Activated CD8-positive, alpha-beta T cell treated with anti-CD3 and anti-CD28 coated beads, Interleukin-2, amount 10 ng/mL, durations not matched to agents 7 days and 5 days (primary cell): ENCODE measurements around the gene UNC13D. TPM values are rescaled to one million over a fixed set of nuclear protein-coding genes. Genes with fewer than 3 reads are reported as not detected.
"Not testable (repeated sequence)": the region's sequence is repeated elsewhere in the genome, so short reads cannot be mapped to it uniquely, and the experiment has no call there.

Experiments
- ATAC-seq: fragments of 150-1000 bp; cut with Tn5 transposase; one replicate; pipeline ENCODE4 v1.10.0; 2021; ENCODE audit warnings: moderate library complexity
- CTCF ChIA-PET: fragments of 350-600 bp; sonication (Branson Sonifier 250); formaldehyde crosslinking; loops from one replicate; lab custom pipeline; 2021; ENCODE audit warnings: antibody characterized with exemption; lab: Charles Lee
- POLR2A ChIA-PET: fragments of 350-600 bp; sonication (Branson Sonifier 250); formaldehyde crosslinking; loops from one replicate; lab custom pipeline; 2021; ENCODE audit warnings: antibody characterized with exemption; lab: Charles Lee
- DNase-seq: peaks from one replicate; pipeline ENCODE4 v3.0.0-alpha.2; 2020
- H3K27ac Mint-ChIP-seq: one replicate; pipeline ENCODE4 v1.8.0; 2021; ENCODE audit warnings: mild to moderate bottlenecking, mixed read lengths
- H3K27me3 Mint-ChIP-seq: one replicate; pipeline ENCODE4 v1.8.0; 2021; ENCODE audit warnings: low read depth, mixed read lengths
- H3K36me3 Mint-ChIP-seq: one replicate; pipeline ENCODE4 v1.8.0; 2021; ENCODE audit warnings: low read depth, mixed read lengths
- H3K4me1 Mint-ChIP-seq: one replicate; pipeline ENCODE4 v1.8.0; 2021; ENCODE audit warnings: low read depth, mixed read lengths
- H3K4me3 Mint-ChIP-seq: one replicate; pipeline ENCODE4 v1.8.0; 2021; ENCODE audit warnings: mild to moderate bottlenecking, mixed read lengths
- H3K9me3 Mint-ChIP-seq: one replicate; pipeline ENCODE4 v1.8.0; 2022; ENCODE audit warnings: mixed read lengths; ENCODE audit not compliant: insufficient read depth
- microRNA-seq: library from miRNA; unstranded; fragments of <30 nt; microRNA quantifications from one replicate; pipeline ENCODE4 v1.2.0, GENCODE V29; 2022
- total RNA-seq, 2 experiments: library from RNA; stranded (reverse); gene quantifications; one replicate each; pipeline ENCODE4 v1.2.3, GENCODE V29; 2021

The UNC13D gene
- total RNA-seq, 2 experiments from 2014 or later = 234 to 249 TPM

DNA sequence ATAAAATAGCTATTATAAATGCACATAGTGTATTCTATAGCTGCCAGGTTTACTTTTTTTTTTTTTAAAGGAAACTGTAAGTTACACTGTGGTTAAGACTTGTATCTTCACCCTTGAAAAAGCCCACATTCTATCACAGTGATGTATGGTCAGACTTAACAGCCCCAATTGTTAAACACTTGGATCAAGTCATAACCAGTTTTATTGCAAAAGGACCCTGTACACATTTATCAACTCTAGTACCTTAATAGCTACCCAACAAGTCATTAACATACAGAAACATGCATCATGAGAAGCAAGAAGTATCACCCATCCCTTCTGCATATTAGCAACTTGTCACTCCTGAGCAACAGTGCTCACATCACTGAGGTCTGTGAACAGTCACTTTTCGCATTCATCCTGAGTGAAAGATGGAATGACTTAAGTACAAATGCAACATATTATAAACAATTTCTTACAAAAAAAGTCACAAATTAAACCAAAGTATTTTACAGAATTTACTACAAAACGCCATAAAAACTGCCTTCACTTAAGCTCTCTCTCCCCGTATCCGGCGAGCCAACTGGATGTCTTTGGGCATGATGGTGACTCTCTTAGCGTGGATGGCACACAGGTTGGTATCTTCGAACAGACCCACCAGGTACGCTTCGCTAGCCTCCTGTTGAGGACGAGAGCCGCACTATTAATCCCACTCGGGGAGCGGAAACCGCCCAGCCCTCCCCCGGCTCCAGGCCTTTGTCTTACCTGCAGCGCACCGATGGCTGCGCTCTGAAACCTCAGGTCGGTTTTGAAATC is 65.9 kb downstream of the UNC13D start:
- ChIA-PET POLR2A (interaction anchor here (0.6 to 9.4 kb wide), 12 partner anchors 12 to 352 kb away, joined by 3 to 205 read pairs (median 6); partner anchors contain the start of genes GALK1, RECQL5, SAP30BP and UNK), CTCF (interaction anchor here (1.2 to 5.1 kb wide), 4 partner anchors 14 to 50 kb away, joined by 4 to 35 read pairs (median 13); partner anchors contain the start of gene GALK1)
- not testable (repeated sequence) for DNase-seq, H3K27me3 Mint-ChIP-seq, H3K9me3 Mint-ChIP-seq, ATAC-seq
- Mint-ChIP-seq H3K27ac (peak overlapping the region; percentile 97), H3K36me3 (peaks cover 45% of the 10 kb centered on the region), H3K4me1 (peaks cover 41% of the 10 kb centered on the region), H3K4me3 (peak overlapping the region; percentile 86)

- H3K4me1 Mint-ChIP-seq = peaks cover 36% of the 10 kb centered on the region
- peaks cover 3% of the 10 kb centered on the region for H3K27me3 Mint-ChIP-seq
Observed at GRCh38 chr17:75777296-75777922, 66.8 kb downstream of the UNC13D start.

More at GRCh38 chr17:75777296-75777922, 66.8 kb downstream of the UNC13D start:
- CTCF ChIA-PET = interaction anchor here (1.2 to 5.1 kb wide), 8 partner anchors 9 to 84 kb away, joined by 3 to 35 read pairs (median 8); partner anchors contain the start of gene GALK1
- POLR2A ChIA-PET = interaction anchor here (0.7 to 9.4 kb wide), 18 partner anchors 13 to 595 kb away, joined by 3 to 205 read pairs (median 4); partner anchors contain the start of genes GALK1, GGA3, MRPL38 and SUMO2
- no peak for ATAC-seq
- Mint-ChIP-seq H3K4me3 (peak overlapping the region; percentile 86), H3K36me3 (peaks cover 43% of the 10 kb centered on the region), H3K9me3 (no peaks in the 10 kb centered on the region), H3K27ac (peak overlapping the region; percentile 80)
- no peak for DNase-seq

Small RNA genes lying within 50 kb of the gene (microRNA-seq; reads per million reads assigned to microRNA genes)
- gene MIR4738 = 1.7 reads per million

Other genes starting within 250 kb of the UNC13D start
- gene SMIM5, start 211.0 kb downstream of the UNC13D start, total RNA-seq = under 1 TPM in 1 of 2 experiments, not detected in 1; 0.31 TPM
- 10 to 100 TPM; 37.6 to 43.9 TPM for gene RECQL5, start 177.2 kb downstream of the UNC13D start, total RNA-seq
- 10 to 100 TPM; 88.7 to 93.7 TPM for gene SAP30BP, start 177.1 kb downstream of the UNC13D start, total RNA-seq
- gene ITGB4, start 122.9 kb downstream of the UNC13D start, total RNA-seq = 1 to 10 TPM in 1 of 2 experiments, under 1 TPM in 1; 0.89 to 2.0 TPM
- 10 to 100 TPM; 52.2 to 56.9 TPM for gene GALK1, start 79.2 kb downstream of the UNC13D start, total RNA-seq
- gene UNK, start 59.6 kb downstream of the UNC13D start, total RNA-seq = 10 to 100 TPM; 30.2 to 31.0 TPM
- gene WBP2, start 10.9 kb upstream of the UNC13D start, total RNA-seq = 10 to 100 TPM; 64.3 to 68.6 TPM
- gene TRIM47, start 34.2 kb upstream of the UNC13D start, total RNA-seq = 10 to 100 TPM; 31.4 to 36.8 TPM
- 10 to 100 TPM; 35.8 to 37.3 TPM for gene TRIM65, start 52.5 kb upstream of the UNC13D start, total RNA-seq
- 100 to 1,000 TPM in 1 of 2 experiments, 10 to 100 TPM in 1; 89.0 to 113 TPM for gene MRPL38, start 60.5 kb upstream of the UNC13D start, total RNA-seq
- 10 to 100 TPM; 23.4 to 24.5 TPM for gene FBF1, start 96.6 kb upstream of the UNC13D start, total RNA-seq
- gene ACOX1, start 134.8 kb upstream of the UNC13D start, total RNA-seq = 10 to 100 TPM; 30.3 to 32.2 TPM
- gene TEN1, start 134.8 kb upstream of the UNC13D start, total RNA-seq = 10 to 100 TPM; 16.8 to 21.0 TPM
- 1 to 10 TPM; 6.4 to 7.3 TPM for gene CDK3, start 156.5 kb upstream of the UNC13D start, total RNA-seq
- under 1 TPM; 0.34 to 0.47 TPM for gene EVPL, start 182.9 kb upstream of the UNC13D start, total RNA-seq
- gene SRP68, start 228.1 kb upstream of the UNC13D start, total RNA-seq = 10 to 100 TPM; 85.1 to 86.0 TPM
- gene GALR2, start 230.4 kb upstream of the UNC13D start, total RNA-seq = under 1 TPM in 1 of 2 experiments, not detected in 1; 0.18 TPM
- under 1 TPM; 0.18 to 0.34 TPM for gene ZACN, start 234.8 kb upstream of the UNC13D start, total RNA-seq